Heart right ventricle (tissue), 16 donors: Measurements from ENCODE around the gene NUDT22. TPM values are rescaled to one million over a fixed set of nuclear protein-coding genes. Genes with fewer than 3 reads are reported as not detected.

ENCODE experiments used
- ATAC-seq, 8 donors: fragments of 200-7000 bp; cut with Tn5 transposase; one replicate each; pipeline ENCODE4 v1.9.1; 2020; ENCODE audit warnings: mild to moderate bottlenecking in 8 of 8, moderate library complexity in 8 of 8, moderate number of reproducible peaks in 1 of 8
- DNase-seq, 2 donors: peaks; one replicate each; pipeline ENCODE4 v3.0.0-alpha.2; 2020
- H3K27ac ChIP-seq, 10 donors: fragments of 200-600 bp; sonication (generic) in 2 of 10; one replicate each; pipeline versions ENCODE4 v1.5.0 to v1.8.0; 2020 to 2022; ENCODE audit warnings: mild to moderate bottlenecking in 3 of 10
- H3K27me3 ChIP-seq, 7 donors: fragments of 200-600 bp; one replicate each; pipeline ENCODE4 v1.8.0; 2021 to 2022; ENCODE audit warnings: mild to moderate bottlenecking in 2 of 7
- H3K36me3 ChIP-seq, 9 donors: fragments of 200-600 bp; sonication (generic) in 1 of 9; one replicate each; pipeline versions ENCODE4 v1.5.0 to v1.8.0; 2020 to 2022; ENCODE audit warnings: mild to moderate bottlenecking in 2 of 9
- H3K4me1 ChIP-seq, 9 donors: fragments of 200-600 bp; sonication (generic) in 1 of 9; one replicate each; pipeline versions ENCODE4 v1.5.0 to v1.8.0; 2020 to 2022; ENCODE audit warnings: mild to moderate bottlenecking in 4 of 9
- H3K4me3 ChIP-seq, 10 donors: fragments of 200-600 bp; sonication (generic) in 2 of 10; one replicate each; pipeline versions ENCODE4 v1.5.0 to v1.8.0; 2020 to 2022; ENCODE audit warnings: mild to moderate bottlenecking in 7 of 10, moderate library complexity in 2 of 10
- H3K9me3 ChIP-seq, 11 donors: fragments of 200-600 bp in 10 of 11; sonication (generic) in 2 of 11; one replicate each; pipeline versions ENCODE4 v1.5.0 to v1.8.0; 2013 to 2022; ENCODE audit warnings: mild to moderate bottlenecking in 2 of 11, control low read depth in 1 of 11, moderate library complexity in 1 of 11
- CTCF ChIP-seq, 9 donors: fragments of 200-600 bp; sonication (generic) in 2 of 9; IDR thresholded peaks; one replicate each; pipeline versions ENCODE4 v1.5.0 to v1.8.0; 2021 to 2022; ENCODE audit warnings: antibody characterized with exemption in 9 of 9, mild to moderate bottlenecking in 5 of 9, moderate library complexity in 1 of 9
- WGBS, 2 donors: extraction: QIAGEN DNeasy Blood & Tissue Kit; methylation state at CpG; one replicate each; pipeline ENCODE4 v1.1.7; 2013; ENCODE audit warnings: inconsistent platforms in 1 of 2; 5-methylcytosine and 5-hydroxymethylcytosine counted together
- intact Hi-C, 10 donors: fragments of 100-400 bp; cut with DNase I; formaldehyde crosslinking; loops; one replicate each; pipeline versions ENCODE4 v1.11.1 to v1.14.2; 2022
- polyA plus RNA-seq, 2 donors: library from polyadenylated mRNA; stranded (reverse); fragments of 200-250 nt; gene quantifications; one replicate each; pipeline ENCODE4 v1.2.3, GENCODE V29; 2013
- total RNA-seq, 10 donors: library from RNA; stranded (reverse); fragmentation: NEBNext Ultra II Directional in 3 of 10; extraction: Animal tissue kit (Norgen Biotek cat#: 25700) in 3 of 10; gene quantifications; one replicate each; pipeline versions ENCODE4 v1.2.1 to v1.2.4, GENCODE V29; 2021 to 2023
- donor health status: Arrhythmogenic right ventricular cardiomyopathy.
- donor health status: ischemic (EF 13 %, LVEDD 7.1; RV severe dilation, severe dysfunction).
- donor health status: healthy with polysubstance abuse.
- donor health status: DM: no; HTN: yes; CAD: no.
- donor health status: DM: no; HTN: no; CAD: no.
- donor health status: ischemic (EF 25% LVEDD 6.9; RV normal size, moderate dysfunction).
- donor health status: ischemic (EF 25% LVEDD 5.7; RV mildly dilated, moderate dysfunction).
- donor health status: healthy.
- donor health status: DM: yes; HTN: yes; CAD: no.
- donor health status: Ischemic cardiomyopathy.
- donor health status: ischemic (EF 35%, LVEDD 5.7; RV mildly dilated, moderate dysfunction).
- donor health status: nonischemic (EF 11% LVEDD 7.7; RV severe dilation, severe dysfunction).
- donor health status: DM: yes; HTN: yes; CAD: no.
- donor health status: PGD.
- donor health status: ischemic (EF 29% LVEDD 5.4; RV normal size, mild dysfunction).
- donor health status: nonischemic (EF 23%, LVEDD 6.1; RV moderate dilation, normal function).

Gene NUDT22
- total and polyA plus RNA-seq, 12 donors: 57.3 to 95.2 (median 72.6) TPM

DNA sequence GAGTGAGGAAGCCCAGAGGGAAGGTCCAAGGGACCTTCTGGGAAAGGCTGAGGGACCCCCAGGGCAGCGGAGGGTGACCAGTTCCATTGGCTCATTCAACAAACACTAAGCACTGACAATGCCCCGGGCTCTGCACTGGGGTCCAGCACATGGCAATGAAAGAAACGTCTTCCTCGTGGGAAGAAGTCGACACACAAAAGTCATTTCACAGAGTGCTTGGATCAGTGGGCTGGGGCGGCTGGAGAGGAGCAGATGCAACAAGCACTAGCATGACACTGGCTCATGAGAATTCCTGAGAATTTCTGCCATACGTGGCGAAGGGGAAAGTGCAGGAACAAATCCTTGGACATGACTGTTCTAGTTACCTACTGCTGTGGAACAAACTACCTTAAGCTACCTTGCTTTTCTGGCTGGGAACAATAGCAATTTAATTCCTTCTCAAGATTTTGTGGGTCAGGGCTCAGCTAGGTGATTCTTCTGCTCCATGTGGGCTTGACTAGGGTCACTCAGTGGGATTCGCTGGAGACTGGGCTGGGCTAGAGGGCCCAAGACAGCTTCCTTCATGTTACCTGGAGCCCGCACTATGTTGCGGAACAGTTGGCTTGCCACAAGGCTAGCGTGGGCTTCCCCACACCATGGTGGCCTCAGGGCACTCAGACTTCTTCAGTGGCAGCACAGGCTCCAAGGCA is 47.0 kb upstream of the NUDT22 start:
- WGBS, 2 donors: 94 to 95% methylated on average over 12 of the region's 12 CpGs
- intact Hi-C loops: no loop called here
- H3K9me3 ChIP-seq: peaks cover 0 to 2% (median 0%) of the 10 kb centered on the region in 11 donors
- no peak for DNase-seq
- H3K27ac ChIP-seq: no peak overlapping the region
- no peak for TF ChIP-seq CTCF (IDR thresholded peaks at IDR 0.05)
- no peak overlapping the region for H3K4me3 ChIP-seq
- no peaks in the 10 kb centered on the region for H3K27me3 ChIP-seq
- ATAC-seq: no peak
- peaks cover 0 to 8% (median 0%) of the 10 kb centered on the region in 9 donors for H3K36me3 ChIP-seq
- peaks cover 7 to 43% (median 34%) of the 10 kb centered on the region in 9 donors for H3K4me1 ChIP-seq

- Histone ChIP-seq H3K4me1 (peaks cover 12 to 53% (median 44%) of the 10 kb centered on the region in 9 donors), H3K4me3 (peak overlapping the region in 7 of 10 donors; percentile 6 to 44 (median 37)), H3K27me3 (no peaks in the 10 kb centered on the region), H3K27ac (peak overlapping the region; percentile 52 to 91 (median 82)), H3K36me3 (peaks cover 0 to 8% (median 0%) of the 10 kb centered on the region in 9 donors), H3K9me3 (no peaks in the 10 kb centered on the region)
- intact Hi-C loops: loop anchor here in 1 of 10 donors (1.0 kb wide), 1 partner anchor 17 kb away; no protein-coding TSS in a partner anchor
- DNase-seq: no peak
- TF ChIP-seq CTCF (IDR thresholded peaks at IDR 0.05): no peak
- WGBS, 2 donors: 41 to 48% methylated on average over 5 of the region's 5 CpGs
- no peak for ATAC-seq
These were observed 45.2 kb upstream of the NUDT22 start for GRCh38 chr11:64180891-64181290.

- intact Hi-C loops: no loop called here
- DNase-seq (peak; percentile 90 to 93), ATAC-seq (peak; percentile 58 to 76 (median 74))
- H3K9me3 ChIP-seq: no peaks in the 10 kb centered on the region
- no peak for TF ChIP-seq CTCF (IDR thresholded peaks at IDR 0.05)
- peaks cover 0 to 8% (median 0%) of the 10 kb centered on the region in 9 donors for H3K36me3 ChIP-seq
- peaks cover 12 to 53% (median 44%) of the 10 kb centered on the region in 9 donors for H3K4me1 ChIP-seq
- H3K4me3 ChIP-seq: peak overlapping the region in 8 of 10 donors; percentile 6 to 44 (median 36)
- no peaks in the 10 kb centered on the region for H3K27me3 ChIP-seq
- peak overlapping the region; percentile 52 to 91 (median 82) for H3K27ac ChIP-seq
- 37 to 38% methylated on average over 17 of the region's 17 CpGs for WGBS, 2 donors
These were observed 44.3 kb upstream of the NUDT22 start for GRCh38 chr11:64181506-64182411.

DNA sequence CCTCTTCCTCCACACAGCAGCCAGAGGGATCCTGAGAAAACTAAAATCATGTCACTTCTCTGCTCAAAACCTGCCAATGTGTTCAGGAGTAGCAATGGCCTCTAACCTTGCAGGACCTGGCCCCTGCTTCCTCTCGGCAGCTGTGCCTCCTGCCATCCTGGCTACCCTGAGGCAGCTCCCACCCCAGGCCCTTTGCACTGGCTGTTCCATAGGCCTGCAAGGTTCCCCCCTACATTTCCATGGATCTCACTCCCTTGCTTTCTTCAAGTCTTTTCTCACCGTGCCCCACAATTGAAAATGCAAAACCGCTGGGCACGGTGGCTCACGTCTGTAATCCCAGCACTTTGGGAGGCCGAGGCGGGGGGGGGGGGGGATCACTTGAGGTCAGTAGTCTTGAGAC is 42.2 kb upstream of the NUDT22 start:
- Histone ChIP-seq H3K27me3 (no peaks in the 10 kb centered on the region), H3K27ac (peak overlapping the region in 6 of 10 donors; percentile 27 to 98 (median 91)), H3K36me3 (peaks cover 0 to 12% (median 0%) of the 10 kb centered on the region in 9 donors), H3K4me1 (peaks cover 12 to 53% (median 44%) of the 10 kb centered on the region in 9 donors), H3K4me3 (no peak overlapping the region), H3K9me3 (no peaks in the 10 kb centered on the region)
- ATAC-seq (no peak), DNase-seq (no peak)
- intact Hi-C loops: loop anchor here in 1 of 10 donors (2.0 kb wide), 1 partner anchor 43 kb away; the partner anchor contains the start of genes NUDT22 and TRPT1
- 91 to 95% methylated on average over 7 of the region's 7 CpGs for WGBS, 2 donors
- TF ChIP-seq CTCF (IDR thresholded peaks at IDR 0.05): no peak
